ENCODE results near the gene CACNG7.
A peak's percentile ranks its signal among the peaks of the same experiment; 100 is the strongest.

Gene CACNG7

DNA sequence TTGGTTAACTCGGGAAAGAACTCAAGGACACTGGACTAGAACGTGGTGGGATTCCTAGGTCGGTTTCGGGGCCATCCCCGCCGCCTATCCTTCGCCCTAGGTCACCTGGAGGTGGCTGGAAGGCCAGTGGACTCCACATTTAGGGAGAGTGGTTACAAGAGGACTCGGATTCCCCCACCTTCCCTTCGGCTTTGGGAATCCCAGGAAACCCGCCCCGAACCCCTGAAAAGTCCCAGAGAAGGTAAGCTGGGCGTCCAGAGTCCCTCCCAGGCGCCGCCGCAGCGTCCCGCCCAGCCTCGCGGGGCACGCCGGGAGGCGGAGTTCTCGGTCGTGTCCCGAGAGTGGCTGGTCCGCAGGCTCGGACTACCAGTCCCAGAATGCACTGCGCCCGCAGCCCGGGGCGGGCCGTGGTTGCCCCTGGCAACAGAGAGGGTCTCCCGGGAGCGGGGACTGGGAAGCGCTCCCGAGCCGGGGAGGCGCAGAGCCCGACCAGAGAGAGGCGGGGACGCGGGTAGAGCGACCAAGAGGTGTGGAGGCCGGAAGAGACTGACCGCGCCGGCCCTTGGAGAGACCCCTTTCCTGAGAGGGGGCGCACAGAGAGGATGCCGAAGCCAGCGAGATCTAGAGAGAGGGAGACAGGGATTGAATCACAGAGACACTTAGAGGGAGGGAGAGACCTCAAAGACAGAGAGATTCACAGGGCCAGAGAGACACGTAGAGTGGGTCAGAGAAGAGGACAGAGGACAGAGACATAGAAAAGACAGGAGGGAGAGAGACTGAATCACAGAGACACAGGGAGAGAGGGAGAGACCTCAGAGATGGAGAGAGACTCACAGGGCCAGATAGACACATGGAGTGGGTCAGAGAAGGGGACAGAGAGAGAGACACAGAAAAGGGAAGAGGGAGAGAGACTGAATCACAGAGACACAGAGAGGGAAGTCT lies 29.7 kb upstream of the CACNG7 start:
- peak; percentile 82 for FAIRE-seq

DNA sequence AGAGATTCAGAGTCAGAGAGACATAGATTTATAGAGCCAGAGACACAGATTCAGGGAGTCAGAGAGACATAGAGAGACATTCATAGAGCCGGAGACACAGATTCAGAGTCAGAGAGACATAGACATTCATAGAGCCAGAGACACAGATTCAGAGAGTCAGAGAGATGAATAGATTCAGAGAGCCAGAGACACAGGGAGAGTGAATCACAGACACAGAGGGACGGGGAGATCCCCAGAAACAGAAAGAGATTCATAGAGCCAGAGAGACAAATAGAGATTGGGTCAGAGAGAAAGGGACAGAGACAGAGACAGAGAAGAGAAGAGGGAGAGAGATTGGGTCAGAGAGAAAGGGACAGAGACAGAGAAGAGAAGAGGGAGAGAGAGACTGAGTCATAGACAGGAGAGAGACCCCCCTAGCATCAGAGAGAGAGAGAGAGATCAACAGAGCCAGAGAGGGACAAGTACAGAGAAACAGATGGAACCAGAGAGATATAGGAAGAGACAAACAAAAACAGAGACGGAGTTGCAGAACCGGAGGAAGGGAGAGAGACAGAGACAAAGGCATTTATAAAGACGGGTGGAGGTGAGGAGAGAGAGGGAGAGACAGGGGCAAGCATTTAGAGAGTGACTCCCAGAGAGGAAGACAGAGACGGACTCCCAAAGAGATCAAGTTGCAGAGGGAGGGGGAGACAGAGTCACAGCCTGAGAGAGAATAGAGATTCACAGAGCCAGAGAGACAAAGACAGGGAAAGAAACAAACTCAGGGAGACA lies 28.2 kb upstream of the CACNG7 start:
- no peak for FAIRE-seq

DNA sequence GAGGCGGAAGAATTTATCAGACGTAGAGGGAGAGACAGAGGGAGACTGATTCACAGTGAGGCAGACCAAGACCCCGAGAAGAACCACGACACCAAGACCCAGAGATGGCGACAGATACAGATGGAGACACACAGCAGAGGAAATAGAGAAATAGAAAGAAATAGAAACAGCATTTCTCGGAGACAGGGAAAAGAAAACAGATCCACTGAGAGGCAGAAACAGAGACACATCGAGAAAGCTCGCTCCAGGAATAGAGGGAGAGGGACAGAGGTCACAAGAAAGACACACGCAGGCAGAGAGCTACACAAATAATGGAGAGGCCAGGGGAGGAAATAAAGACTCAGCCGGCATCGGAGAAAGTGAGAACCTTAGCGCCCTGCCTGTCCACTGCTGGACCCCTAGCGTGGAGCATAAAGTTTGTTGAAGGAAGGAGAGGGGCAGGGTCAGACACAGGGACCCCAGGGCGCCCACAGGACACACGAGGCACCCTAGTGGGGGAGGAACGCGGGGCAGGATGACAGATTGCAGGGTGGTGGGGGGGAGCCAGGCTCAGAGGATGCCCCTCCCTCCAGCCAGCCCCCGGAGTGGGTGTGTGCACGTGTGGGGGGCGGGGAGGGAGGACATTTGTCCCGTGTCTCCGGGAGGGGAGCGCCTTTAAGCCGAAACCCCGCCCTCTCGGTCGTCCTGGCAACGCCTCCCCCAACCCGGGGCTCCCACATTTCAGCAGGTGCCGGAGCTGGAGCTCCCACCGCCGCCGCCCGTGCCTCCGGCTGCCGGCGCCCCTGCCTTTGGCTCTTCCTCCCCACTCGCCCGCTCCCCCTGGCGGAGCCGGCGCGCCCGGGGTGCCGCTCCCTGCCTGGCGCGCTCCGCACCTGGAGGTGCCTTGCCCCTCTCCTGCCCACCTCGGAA lies 27.3 kb upstream of the CACNG7 start, which contains the start of gene PRKCG:
TSS of gene PRKCG (plus strand) at position 716 of the 909 bp plus-strand sequence. CDS start 298 bp downstream, outside the sequence.
- no peak for FAIRE-seq

DNA sequence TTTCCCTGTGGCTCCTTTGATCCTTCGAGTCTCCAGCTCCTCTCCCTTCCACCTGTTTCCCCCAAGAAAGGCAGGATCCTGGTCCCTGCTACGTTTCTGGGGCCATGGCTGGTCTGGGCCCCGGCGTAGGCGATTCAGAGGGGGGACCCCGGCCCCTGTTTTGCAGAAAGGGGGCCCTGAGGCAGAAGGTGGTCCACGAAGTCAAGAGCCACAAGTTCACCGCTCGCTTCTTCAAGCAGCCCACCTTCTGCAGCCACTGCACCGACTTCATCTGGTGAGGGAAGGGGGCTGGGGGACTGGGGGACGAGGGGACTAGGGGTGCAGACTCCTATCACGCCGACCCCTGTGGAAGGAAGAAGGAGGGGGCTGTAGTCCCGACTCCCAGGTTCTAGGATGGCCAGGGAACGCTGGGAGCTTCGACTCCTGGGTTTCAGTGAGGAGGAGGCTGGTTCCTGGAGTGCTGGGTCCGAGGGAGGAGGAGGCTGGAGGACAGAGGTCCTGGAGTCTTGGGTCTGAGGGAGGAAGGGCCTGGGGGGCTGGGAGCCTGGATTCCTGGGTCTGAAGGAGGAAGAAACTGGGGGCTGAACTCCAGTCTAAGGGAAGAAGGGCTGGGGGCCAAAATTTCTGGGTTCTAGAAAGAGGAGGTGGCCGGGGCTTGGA lies 26.6 kb upstream of the CACNG7 start:
- FAIRE-seq, result no peak

GRCh38 chr19:53883231-53883661 lies 25.8 kb upstream of the CACNG7 start:
- no peak for FAIRE-seq

- no peak for FAIRE-seq
These were observed 25.3 kb upstream of the CACNG7 start for GRCh38 chr19:53883741-53884140.

GRCh38 chr19:53884256-53884655 lies 24.8 kb upstream of the CACNG7 start:
- no peak for FAIRE-seq

GRCh38 chr19:53885036-53885435 lies 24.0 kb upstream of the CACNG7 start:
- FAIRE-seq, result no peak

DNA sequence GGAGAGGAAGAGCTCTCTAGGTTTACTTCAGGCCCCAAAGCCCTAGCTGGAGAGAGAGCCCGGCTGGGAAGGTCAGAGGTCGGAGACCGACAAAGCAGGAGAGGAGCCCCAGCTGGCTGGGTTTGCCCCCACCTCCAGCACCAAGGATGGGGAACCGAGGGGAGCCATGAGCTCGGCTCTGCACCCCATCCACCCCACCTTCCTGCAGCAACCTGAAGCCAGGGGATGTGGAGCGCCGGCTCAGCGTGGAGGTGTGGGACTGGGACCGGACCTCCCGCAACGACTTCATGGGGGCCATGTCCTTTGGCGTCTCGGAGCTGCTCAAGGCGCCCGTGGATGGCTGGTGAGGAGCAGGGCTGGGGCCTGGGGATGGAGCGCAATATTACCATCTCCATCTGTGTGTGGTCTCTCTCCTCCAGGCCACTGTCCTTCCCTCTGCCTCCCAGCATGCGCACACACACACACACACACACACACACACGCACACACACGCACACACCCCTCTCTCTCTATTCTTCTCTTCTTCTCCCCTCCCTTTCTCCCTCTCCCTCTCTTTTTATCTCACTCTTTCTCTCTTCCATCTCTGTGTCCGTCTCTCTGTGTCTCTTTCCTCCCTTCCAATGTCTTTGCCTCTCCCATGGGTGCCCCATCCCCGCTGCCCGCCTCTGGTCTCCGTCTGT lies 16.6 kb upstream of the CACNG7 start:
- no peak for FAIRE-seq

DNA sequence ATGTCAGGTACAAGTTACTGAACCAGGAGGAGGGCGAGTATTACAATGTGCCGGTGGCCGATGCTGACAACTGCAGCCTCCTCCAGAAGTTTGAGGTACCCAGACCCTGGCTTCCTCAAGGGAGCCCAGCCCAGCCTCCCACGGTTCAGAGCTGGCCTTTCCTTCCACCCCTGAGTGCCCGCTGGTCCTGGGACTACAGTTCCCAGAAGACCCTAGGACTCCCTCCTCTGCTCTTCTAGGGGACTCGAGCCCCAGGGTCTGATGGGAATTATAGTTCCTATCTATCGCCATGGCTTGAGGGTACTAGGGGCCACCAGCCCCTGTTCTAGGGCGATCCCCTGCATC lies 16.1 kb upstream of the CACNG7 start:
- FAIRE-seq, result no peak

DNA sequence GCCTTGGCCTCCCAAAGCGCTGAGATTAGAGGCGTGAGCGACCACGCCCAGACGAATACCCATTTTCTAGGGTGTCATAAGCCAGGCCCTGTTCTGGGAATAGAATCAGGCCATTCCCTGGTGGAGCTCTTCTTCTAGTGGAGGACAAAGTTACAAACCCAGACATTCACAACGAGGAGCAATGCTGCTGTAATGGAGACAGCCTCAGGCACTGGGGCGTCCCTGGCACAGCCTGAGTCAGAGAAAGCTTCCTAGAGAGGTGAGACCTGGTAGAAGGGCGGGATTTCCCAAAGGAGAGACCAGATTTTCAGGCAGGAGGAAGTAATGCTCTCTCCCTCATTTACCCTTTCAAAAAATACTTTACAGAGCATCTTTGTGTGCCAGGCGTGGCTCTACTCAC lies 14.4 kb upstream of the CACNG7 start:
- FAIRE-seq, result no peak

- FAIRE-seq, result no peak
These were observed 12.4 kb upstream of the CACNG7 start for GRCh38 chr19:53896682-53897081.

DNA sequence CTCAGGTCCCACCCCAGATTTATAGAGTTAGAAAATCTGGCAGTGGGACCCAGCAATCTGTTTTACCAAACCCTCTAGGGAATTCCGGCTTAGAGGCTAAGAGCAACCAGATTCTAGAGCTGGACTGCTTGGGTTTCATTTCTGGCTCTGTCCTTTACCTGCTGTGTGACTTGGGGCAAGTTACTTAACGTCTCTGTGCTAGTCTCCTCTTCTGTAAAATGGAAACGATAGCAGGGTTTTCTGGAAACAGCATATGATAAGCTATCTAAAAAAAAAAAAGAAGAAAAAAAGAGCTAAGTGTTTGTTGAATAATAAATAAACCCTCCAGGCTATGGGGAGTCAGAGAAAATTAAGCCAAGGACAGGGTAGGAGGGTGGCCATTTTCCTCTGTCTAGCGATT lies 11.6 kb upstream of the CACNG7 start:
- FAIRE-seq, result no peak

GRCh38 chr19:53898166-53898565 lies 10.9 kb upstream of the CACNG7 start:
- no peak for FAIRE-seq

- FAIRE-seq, result no peak
These were observed 10.3 kb upstream of the CACNG7 start for GRCh38 chr19:53898636-53899341.

DNA sequence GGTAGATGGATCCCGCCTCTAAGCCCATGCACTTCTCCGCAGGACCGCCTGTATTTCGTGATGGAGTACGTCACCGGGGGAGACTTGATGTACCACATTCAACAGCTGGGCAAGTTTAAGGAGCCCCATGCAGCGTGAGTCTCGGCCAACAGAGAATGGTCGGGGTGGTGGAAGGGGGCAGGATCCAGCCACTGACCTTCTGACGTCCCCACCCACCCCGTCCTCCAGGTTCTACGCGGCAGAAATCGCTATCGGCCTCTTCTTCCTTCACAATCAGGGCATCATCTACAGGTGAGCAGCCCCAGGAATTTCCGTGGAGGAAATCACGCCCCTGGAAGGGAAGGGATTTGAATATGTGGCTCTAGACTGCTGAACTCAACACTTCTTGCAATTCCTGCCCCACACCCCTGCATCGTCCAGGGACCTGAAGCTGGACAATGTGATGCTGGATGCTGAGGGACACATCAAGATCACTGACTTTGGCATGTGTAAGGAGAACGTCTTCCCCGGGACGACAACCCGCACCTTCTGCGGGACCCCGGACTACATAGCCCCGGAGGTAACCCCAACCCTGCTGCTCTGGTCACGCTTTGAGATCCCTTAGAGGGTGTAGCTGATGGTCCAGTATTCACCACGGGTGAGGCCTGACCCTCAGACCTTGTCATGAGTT lies 8.8 kb upstream of the CACNG7 start:
- no peak for FAIRE-seq

DNA sequence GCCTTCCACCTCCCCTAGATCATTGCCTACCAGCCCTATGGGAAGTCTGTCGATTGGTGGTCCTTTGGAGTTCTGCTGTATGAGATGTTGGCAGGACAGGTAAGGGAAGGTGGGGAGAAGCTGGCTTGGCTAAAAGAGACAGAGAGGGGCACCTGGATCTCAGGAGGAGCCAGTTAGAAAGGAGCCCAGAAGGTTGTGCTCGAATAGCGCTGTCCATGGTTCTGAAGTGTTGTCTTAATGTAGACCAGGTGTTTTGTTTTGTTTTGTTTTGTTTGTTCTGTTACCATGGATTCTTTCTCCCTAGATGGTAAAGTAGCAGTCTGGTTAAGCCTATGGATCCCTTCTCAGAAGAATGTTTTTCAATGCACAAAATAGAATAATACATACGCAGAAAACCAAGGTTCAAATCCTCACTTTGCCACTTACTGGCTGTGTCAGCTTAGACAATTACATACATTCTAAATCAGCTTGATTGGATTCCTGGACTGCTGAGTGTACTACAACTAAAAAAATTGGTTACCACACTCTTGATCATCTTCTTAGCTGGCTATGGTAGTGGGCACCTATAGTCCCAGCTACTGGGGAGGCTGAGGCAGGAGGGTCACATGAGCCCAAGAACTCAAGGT lies 5.9 kb upstream of the CACNG7 start:
- FAIRE-seq, result no peak

GRCh38 chr19:53904909-53905308 lies 4.2 kb upstream of the CACNG7 start:
- no peak for FAIRE-seq

DNA sequence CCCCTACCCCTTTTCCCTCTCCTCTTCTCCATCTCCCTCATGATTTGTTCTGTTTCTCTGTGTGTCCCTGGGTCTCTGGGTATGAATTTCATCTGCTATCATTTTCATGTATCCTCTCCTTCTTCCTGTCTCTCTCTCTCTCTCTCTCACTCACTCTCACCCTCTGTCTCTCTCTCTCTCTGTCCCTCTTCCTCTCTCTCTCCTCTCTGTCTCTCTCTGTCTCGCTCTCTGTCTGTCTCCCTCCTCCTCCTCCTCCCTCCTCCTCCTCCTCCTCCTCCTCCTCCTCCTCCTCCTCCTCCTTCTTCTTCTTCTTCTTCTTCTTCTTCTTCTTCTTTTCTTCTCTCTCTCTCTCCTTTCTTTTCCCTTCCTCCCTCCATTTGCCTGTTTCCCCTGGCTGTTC lies 3.3 kb upstream of the CACNG7 start:
- FAIRE-seq, result no peak
